ENCODE results near the gene NSG2. TPM values are rescaled to one million over a fixed set of nuclear protein-coding genes. Genes with fewer than 3 reads are reported as not detected.

NSG2 gene
- total RNA-seq, 1 experiment from 2014 or later = not detected

DNA sequence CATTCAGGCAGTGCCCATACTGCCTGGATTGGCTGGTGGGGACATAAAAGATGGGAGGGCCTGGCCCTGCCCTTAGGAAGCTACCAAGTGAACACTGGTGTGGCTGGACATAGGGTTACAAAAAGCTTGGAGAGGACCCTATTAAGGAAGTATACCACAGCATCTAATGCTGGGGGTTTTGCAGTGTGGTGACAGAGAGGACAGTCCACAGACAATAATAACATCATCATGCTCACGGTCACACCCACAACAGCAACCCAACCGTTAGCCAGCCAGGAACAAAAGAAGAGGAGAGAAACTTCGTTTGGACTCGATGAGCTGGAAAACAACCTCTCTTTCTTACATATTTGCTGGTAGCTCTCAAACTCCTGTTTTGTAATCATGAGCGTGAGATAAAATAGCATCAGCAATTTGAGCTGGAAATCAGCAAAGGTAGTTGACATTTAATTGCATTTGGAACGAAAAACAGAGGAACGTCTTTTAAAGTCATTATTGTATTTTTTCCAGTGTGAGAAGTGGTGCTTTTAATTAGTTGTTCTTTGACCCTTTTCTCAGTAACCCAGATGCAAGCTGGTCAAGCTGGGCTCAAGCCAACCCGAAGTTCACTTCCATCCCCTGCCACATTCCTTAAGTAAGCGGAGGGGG, 73.4 kb downstream of the NSG2 start:
- Histone ChIP-seq H3T11ph (ENCODE audit: low read length) (no peak overlapping the region), H2BK15ac (ENCODE audit: low read depth, low read length) (no peak overlapping the region), H4K91ac (ENCODE audit: insufficient read length, low read depth, low read length) (no peak overlapping the region), H3K56ac (ENCODE audit: insufficient read length, low read depth, low read length) (no peak overlapping the region), H3K79me2 (ENCODE audit: insufficient read depth, low read length) (no peaks in the 10 kb centered on the region), H3K23me2 (ENCODE audit: insufficient read length, low read depth, low read length, poor library complexity, severe bottlenecking) (no peaks in the 10 kb centered on the region), H2BK12ac (ENCODE audit: insufficient read length, low read depth, low read length) (no peak overlapping the region), H3K79me1 (ENCODE audit: insufficient read depth, low read depth, low read length, poor library complexity, severe bottlenecking) (no peaks in the 10 kb centered on the region), H4K5ac (ENCODE audit: insufficient read length, low read depth, low read length) (no peak overlapping the region), H3K4ac (ENCODE audit: low read depth, low read length) (no peak overlapping the region), H2AK5ac (ENCODE audit: insufficient read length, low read length) (no peak overlapping the region), H3K23ac (ENCODE audit: insufficient read length, low read depth, low read length) (no peak overlapping the region), H3K9ac (ENCODE audit: extremely low read depth, insufficient read length, low read length) (no peak overlapping the region), H3K9me3 (ENCODE audit: control insufficient read depth, low read depth, low read length) (no peaks in the 10 kb centered on the region), H3K27ac (ENCODE audit: insufficient read length, low read depth, low read length) (no peak overlapping the region), H2BK120ac (ENCODE audit: low read depth, low read length, poor library complexity, severe bottlenecking) (no peak overlapping the region), H2BK20ac (ENCODE audit: low read depth, low read length, poor library complexity, severe bottlenecking) (no peak overlapping the region), H2BK5ac (ENCODE audit: insufficient read length, low read length) (no peak overlapping the region), H3K18ac (ENCODE audit: insufficient read length, low read depth, low read length) (no peak overlapping the region), H3K27me3 (ENCODE audit: insufficient read depth, low read length) (no peaks in the 10 kb centered on the region), H4K20me1 (ENCODE audit: control insufficient read depth, insufficient read depth, insufficient read length) (no peaks in the 10 kb centered on the region), H3K4me2 (ENCODE audit: insufficient read depth, insufficient read length, low read length) (no peak overlapping the region), H2AFZ (ENCODE audit: low read length) (no peak overlapping the region), H3K14ac (ENCODE audit: insufficient read depth, low read length) (no peak overlapping the region), H4K8ac (replicated peaks; ENCODE audit: insufficient read length, low read depth, low read length) (no peak overlapping the region), H3K4me1 (ENCODE audit: insufficient read depth, low read length) (no peaks in the 10 kb centered on the region)
- Mint-ChIP-seq H3K27ac (no peak overlapping the region), H3K4me3 (no peak overlapping the region), H3K4me1 (peaks cover 0 to 6% of the 10 kb centered on the region in 2 experiments; a peak in 1 of 4 replicates), H3K27me3 (ENCODE audit: low read depth) (peaks cover 10% of the 10 kb centered on the region), H3K36me3 (ENCODE audit: insufficient read depth in 1 of 3, low read depth in 3 of 3) (no peaks in the 10 kb centered on the region), H3K9me3 (peaks cover 0 to 1% of the 10 kb centered on the region in 2 experiments; a peak in 1 of 5 replicates)
- no CpG with 5 or more reads among the region's 9 CpGs for WGBS (ENCODE audit: extremely low coverage, insufficient read length, low lambda C conversion rate)
- TF ChIP-seq, protein P1, sequence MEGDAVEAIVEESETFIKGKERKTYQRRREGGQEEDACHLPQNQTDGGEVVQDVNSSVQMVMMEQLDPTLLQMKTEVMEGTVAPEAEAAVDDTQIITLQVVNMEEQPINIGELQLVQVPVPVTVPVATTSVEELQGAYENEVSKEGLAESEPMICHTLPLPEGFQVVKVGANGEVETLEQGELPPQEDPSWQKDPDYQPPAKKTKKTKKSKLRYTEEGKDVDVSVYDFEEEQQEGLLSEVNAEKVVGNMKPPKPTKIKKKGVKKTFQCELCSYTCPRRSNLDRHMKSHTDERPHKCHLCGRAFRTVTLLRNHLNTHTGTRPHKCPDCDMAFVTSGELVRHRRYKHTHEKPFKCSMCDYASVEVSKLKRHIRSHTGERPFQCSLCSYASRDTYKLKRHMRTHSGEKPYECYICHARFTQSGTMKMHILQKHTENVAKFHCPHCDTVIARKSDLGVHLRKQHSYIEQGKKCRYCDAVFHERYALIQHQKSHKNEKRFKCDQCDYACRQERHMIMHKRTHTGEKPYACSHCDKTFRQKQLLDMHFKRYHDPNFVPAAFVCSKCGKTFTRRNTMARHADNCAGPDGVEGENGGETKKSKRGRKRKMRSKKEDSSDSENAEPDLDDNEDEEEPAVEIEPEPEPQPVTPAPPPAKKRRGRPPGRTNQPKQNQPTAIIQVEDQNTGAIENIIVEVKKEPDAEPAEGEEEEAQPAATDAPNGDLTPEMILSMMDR (conservative IDR thresholded peaks at IDR 0.05) = no peak
- no peak for DNase-seq
